Measurements from ENCODE around the gene EME2. TPM values are rescaled to one million over a fixed set of nuclear protein-coding genes. Genes with fewer than 3 reads are reported as not detected.

Gene EME2
- total RNA-seq, 2 donors from 2014 or later: 34.8 to 55.0 TPM

DNA sequence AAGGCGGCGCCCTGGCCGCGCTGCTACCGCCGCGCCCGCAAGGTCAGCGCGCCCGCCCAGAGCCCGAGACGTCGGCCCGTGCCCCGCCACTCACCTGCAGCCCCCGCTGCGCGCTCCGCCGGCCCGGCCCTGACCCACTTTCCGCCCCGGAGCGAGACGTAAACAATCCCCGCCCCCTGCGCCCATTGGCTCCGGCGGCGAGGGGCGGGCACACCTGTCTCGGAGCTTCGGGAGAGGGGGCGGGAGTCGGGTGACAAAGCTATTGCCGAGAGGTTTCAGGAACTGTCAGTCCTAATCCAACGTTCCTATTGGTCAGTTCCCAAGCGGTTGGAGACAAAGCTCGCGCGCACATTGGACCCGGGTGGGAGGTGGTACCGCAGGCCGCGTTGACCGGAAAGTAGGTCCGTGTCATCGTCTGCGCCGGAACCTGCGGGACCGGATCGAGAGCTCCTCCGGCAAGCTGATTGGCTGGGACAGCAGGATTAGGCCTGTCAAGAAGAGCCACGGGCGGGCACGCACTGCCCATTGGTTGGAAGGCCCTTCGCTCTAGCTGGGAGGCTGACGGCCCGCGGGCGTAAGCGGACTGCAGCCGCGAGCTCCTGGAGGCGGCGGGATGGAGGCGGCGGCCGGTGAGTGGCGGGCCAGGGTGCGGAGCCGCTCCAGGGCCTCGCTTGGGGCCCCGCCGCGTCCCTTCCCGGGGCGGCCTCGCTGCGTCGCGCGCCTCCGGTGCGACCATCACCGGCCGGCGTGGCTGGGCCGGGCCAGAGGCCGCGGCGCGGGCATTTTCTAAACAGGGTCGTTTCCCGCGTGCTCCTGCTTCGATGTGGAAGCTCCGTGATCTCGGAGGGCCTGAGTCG lies 10.0 kb downstream of the EME2 start, which contains the start of the genes NUBP2 and SPSB3:
Gene NUBP2, plus strand, starts transcription at position 553 of the 857 bp plus-strand sequence. Its CDS starts 61 bp downstream, at position 614.
Gene SPSB3, minus strand, starts transcription at position 164 of the 857 bp plus-strand sequence. CDS start 1,088 bp downstream, outside the sequence.
- peak; percentile 100 for DNase-seq (ENCODE audit: low spot score)
- peak within 1 kb of the TSS; percentile 94 for H3K4me3 Mint-ChIP-seq
- ATAC-seq: peak; percentile 94 to 95

GRCh38 chr16:1784977-1785845 lies 12.6 kb downstream of the EME2 start:
- Mint-ChIP-seq H3K27ac (no peak overlapping the region), H3K27me3 (no peaks in the 10 kb centered on the region), H3K4me1 (ENCODE audit: low read depth in 2 of 2) (peaks cover 14 to 16% of the 10 kb centered on the region in 2 donors), H3K4me3 (peak overlapping the region; percentile 47), H3K9me3 (no peaks in the 10 kb centered on the region), H3K36me3 (no peaks in the 10 kb centered on the region)
- ATAC-seq: no peak
- DNase-seq (ENCODE audit: low spot score): no peak

More for the DNA sequence above, 10.0 kb downstream of the EME2 start, which contains the start of the genes NUBP2 and SPSB3:
- Mint-ChIP-seq H3K27me3 (no peaks in the 10 kb centered on the region), H3K9me3 (no peaks in the 10 kb centered on the region), H3K36me3 (no peaks in the 10 kb centered on the region), H3K4me1 (ENCODE audit: low read depth in 2 of 2) (peaks cover 14 to 15% of the 10 kb centered on the region in 2 donors), H3K27ac (peak within 1 kb of the TSS; percentile 62 to 69)

DNA sequence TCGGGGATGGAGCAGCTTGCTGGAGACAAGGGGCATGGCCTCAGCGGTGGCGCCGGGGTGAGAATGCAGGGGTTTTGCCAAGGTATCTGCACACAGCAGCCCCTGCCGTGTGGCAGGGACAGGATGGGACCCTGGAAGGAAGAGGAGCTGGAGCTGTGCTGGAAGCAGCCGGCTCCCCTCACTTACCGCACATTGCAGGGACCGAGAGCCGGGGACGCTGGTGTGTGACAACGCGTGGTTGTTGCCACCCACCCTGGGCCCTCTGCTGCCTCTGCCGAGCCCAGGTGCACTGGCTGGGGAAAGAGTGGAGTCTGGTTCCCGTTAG lies 13.2 kb downstream of the EME2 start:
- no peak overlapping the region for H3K27ac Mint-ChIP-seq
- H3K36me3 Mint-ChIP-seq: no peaks in the 10 kb centered on the region
- H3K9me3 Mint-ChIP-seq: no peaks in the 10 kb centered on the region
- no peaks in the 10 kb centered on the region for H3K27me3 Mint-ChIP-seq
- no peak overlapping the region for H3K4me3 Mint-ChIP-seq
- H3K4me1 Mint-ChIP-seq (ENCODE audit: low read depth in 2 of 2): peaks cover 14 to 16% of the 10 kb centered on the region in 2 donors
- no peak for ATAC-seq
- no peak for DNase-seq (ENCODE audit: low spot score)

DNA sequence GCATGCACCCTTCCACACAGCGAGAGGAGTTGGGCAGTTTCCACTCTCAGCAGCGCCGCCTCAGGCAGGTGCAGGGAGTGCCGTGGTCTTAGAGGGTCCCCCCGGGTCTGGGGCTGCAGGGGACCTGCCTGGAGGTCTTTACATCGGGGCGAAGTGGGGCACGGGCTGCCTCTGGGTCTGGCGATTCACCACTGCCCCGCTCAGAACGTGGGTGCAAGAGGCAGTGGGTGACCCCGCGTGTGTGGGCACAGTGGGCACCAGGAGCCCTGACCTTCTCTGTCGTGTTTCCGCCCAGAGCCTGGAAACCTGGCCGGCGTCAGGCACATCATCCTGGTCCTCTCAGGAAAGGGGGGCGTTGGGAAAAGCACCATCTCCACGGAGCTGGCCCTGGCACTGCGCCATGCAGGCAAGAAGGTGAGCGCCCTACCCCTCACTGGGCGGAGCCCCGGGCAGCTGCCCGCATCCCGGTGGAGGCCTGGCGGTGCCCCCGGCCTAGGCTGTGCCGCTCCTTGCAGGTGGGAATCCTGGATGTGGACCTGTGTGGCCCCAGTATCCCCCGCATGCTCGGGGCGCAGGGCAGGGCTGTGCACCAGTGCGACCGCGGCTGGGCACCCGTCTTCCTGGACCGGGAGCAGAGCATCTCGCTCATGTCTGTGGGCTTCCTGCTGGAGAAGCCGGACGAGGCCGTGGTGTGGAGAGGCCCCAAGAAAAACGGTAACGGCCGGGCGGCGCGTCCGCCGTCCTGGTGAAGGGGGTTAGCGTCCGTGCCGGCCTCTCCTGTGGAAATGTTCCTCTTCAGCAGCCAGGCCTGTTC lies 13.8 kb downstream of the EME2 start:
- no peak overlapping the region for H3K4me3 Mint-ChIP-seq
- no peaks in the 10 kb centered on the region for H3K36me3 Mint-ChIP-seq
- H3K27ac Mint-ChIP-seq: no peak overlapping the region
- ATAC-seq (no peak), DNase-seq (ENCODE audit: low spot score) (peak; percentile 55)
- H3K27me3 Mint-ChIP-seq: no peaks in the 10 kb centered on the region
- H3K4me1 Mint-ChIP-seq (ENCODE audit: low read depth in 2 of 2): peaks cover 9 to 14% of the 10 kb centered on the region in 2 donors
- H3K9me3 Mint-ChIP-seq: no peaks in the 10 kb centered on the region

GRCh38 chr16:1787056-1787321 lies 14.4 kb downstream of the EME2 start:
- Mint-ChIP-seq H3K9me3 (no peaks in the 10 kb centered on the region), H3K27me3 (no peaks in the 10 kb centered on the region), H3K27ac (no peak overlapping the region), H3K36me3 (no peaks in the 10 kb centered on the region), H3K4me1 (ENCODE audit: low read depth in 2 of 2) (peaks cover 4 to 10% of the 10 kb centered on the region in 2 donors), H3K4me3 (no peak overlapping the region)
- ATAC-seq (no peak), DNase-seq (ENCODE audit: low spot score) (no peak)

- no peaks in the 10 kb centered on the region for H3K27me3 Mint-ChIP-seq
- peaks cover 4 to 10% of the 10 kb centered on the region in 2 donors for H3K4me1 Mint-ChIP-seq (ENCODE audit: low read depth in 2 of 2)
- no peak overlapping the region for H3K4me3 Mint-ChIP-seq
- DNase-seq (ENCODE audit: low spot score): no peak
- no peak for ATAC-seq
- no peaks in the 10 kb centered on the region for H3K9me3 Mint-ChIP-seq
- no peak overlapping the region for H3K27ac Mint-ChIP-seq
- no peaks in the 10 kb centered on the region for H3K36me3 Mint-ChIP-seq
Measured at GRCh38 chr16:1787322-1788094, 14.9 kb downstream of the EME2 start.

DNA sequence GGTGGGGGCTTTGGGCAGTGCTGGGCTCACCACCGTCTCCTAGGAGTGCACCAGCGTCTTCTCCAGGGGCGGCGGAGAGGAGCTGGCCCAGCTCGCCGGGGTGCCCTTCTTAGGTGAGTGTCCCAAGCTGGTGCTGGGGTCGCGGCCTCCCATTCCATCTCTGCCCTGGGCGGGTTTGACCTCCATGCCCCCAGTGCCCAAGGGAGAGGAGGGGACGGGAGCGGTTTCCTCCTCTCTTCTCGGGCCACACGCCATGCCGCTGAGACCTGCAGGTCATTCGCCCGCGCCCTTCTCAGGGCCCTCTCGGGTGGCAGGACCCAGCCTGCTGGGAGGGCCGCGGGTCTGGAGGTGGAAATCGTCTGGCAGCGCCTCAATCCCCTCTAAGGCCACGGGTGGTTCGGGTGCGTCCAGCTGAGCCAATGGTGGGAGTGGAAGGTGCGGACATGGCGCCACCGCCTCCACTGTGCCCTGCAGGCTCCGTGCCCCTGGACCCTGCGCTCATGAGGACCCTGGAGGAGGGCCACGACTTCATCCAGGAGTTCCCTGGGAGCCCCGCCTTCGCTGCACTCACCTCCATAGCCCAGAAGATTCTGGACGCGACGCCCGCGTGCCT lies 15.6 kb downstream of the EME2 start:
- H3K36me3 Mint-ChIP-seq: no peaks in the 10 kb centered on the region
- ATAC-seq (no peak), DNase-seq (ENCODE audit: low spot score) (no peak)
- no peak overlapping the region for H3K27ac Mint-ChIP-seq
- no peaks in the 10 kb centered on the region for H3K27me3 Mint-ChIP-seq
- no peaks in the 10 kb centered on the region for H3K9me3 Mint-ChIP-seq
- peaks cover 2 to 10% of the 10 kb centered on the region in 2 donors for H3K4me1 Mint-ChIP-seq (ENCODE audit: low read depth in 2 of 2)
- H3K4me3 Mint-ChIP-seq: no peak overlapping the region

- Mint-ChIP-seq H3K36me3 (no peaks in the 10 kb centered on the region), H3K27me3 (no peaks in the 10 kb centered on the region), H3K9me3 (no peaks in the 10 kb centered on the region), H3K4me1 (ENCODE audit: low read depth in 2 of 2) (peaks cover 0 to 10% of the 10 kb centered on the region in 2 donors), H3K27ac (no peak overlapping the region), H3K4me3 (no peak overlapping the region)
- no peak for DNase-seq (ENCODE audit: low spot score)
- no peak for ATAC-seq
Measured at GRCh38 chr16:1788708-1789100, 16.1 kb downstream of the EME2 start.

GRCh38 chr16:1789643-1790045 lies 17.0 kb downstream of the EME2 start:
- DNase-seq (ENCODE audit: low spot score) (peak; percentile 28), ATAC-seq (no peak)
- Mint-ChIP-seq H3K27me3 (no peaks in the 10 kb centered on the region), H3K4me1 (ENCODE audit: low read depth in 2 of 2) (peaks cover 0 to 10% of the 10 kb centered on the region in 2 donors), H3K27ac (no peak overlapping the region), H3K9me3 (no peaks in the 10 kb centered on the region), H3K36me3 (no peaks in the 10 kb centered on the region), H3K4me3 (no peak overlapping the region)

DNA sequence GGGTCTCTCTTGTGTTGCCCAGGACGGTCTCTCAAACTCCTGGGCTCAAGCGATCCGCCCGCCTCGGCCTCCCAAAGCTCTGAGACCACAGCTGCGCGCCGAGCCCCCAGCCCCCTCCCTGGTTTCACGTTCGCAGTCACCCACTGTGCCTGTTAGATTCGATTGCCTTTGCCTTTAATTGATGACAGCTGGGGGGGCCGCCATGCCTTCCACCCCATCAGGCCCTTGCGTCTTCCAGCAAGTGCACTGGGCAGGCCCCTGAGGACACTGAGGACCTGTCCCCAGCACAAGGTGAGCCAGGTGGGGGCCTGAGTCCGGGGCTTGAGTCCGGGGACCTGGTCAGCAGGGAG lies 17.6 kb downstream of the EME2 start:
- peak; percentile 44 for DNase-seq (ENCODE audit: low spot score)
- H3K9me3 Mint-ChIP-seq: no peaks in the 10 kb centered on the region
- no peak for ATAC-seq
- no peaks in the 10 kb centered on the region for H3K27me3 Mint-ChIP-seq
- no peak overlapping the region for H3K4me3 Mint-ChIP-seq
- peaks cover 0 to 7% of the 10 kb centered on the region in 2 donors for H3K4me1 Mint-ChIP-seq (ENCODE audit: low read depth in 2 of 2)
- H3K27ac Mint-ChIP-seq: no peak overlapping the region
- no peaks in the 10 kb centered on the region for H3K36me3 Mint-ChIP-seq

DNA sequence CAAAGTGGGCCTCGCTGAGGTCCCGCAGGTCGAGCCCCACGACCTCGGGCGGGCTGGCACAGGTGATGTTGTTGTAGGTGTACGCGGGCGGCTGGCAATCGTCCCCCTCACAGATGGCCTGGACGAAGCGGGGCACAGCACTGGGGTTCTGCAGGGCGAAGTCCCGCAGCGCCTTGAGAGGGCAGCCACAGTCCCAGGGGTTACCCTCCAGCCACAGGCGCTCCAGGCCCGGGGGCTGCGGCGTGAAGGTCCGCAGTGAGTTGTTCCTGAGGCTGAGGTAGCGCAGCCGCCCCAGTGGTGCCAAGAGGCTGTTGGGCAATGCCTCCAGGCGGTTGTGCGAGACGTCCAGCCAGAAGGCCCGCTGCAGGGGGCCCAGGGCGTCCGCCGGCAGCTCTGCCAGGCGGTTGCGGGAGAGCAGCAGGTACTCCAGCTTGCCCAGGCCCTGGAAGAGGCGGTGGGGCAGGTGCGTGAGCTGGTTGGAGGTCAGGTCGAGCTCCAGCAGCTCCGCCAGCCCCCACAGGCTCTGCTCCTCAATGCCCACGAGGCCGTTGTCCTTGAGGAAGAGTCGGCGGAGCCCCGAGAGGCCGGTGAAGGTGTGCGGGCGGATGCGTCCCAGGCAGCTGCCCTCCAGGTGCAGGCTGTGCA lies 18.1 kb downstream of the EME2 start:
- DNase-seq (ENCODE audit: low spot score) (peak; percentile 57), ATAC-seq (no peak)
- H3K36me3 Mint-ChIP-seq: no peaks in the 10 kb centered on the region
- H3K4me3 Mint-ChIP-seq: no peak overlapping the region
- H3K27me3 Mint-ChIP-seq: no peaks in the 10 kb centered on the region
- no peaks in the 10 kb centered on the region for H3K9me3 Mint-ChIP-seq
- no peak overlapping the region for H3K27ac Mint-ChIP-seq
- peaks cover 0 to 4% of the 10 kb centered on the region in 2 donors for H3K4me1 Mint-ChIP-seq (ENCODE audit: low read depth in 2 of 2)

GRCh38 chr16:1791256-1791942 lies 18.8 kb downstream of the EME2 start:
- Mint-ChIP-seq H3K36me3 (no peaks in the 10 kb centered on the region), H3K4me1 (ENCODE audit: low read depth in 2 of 2) (peaks cover 0 to 4% of the 10 kb centered on the region in 2 donors), H3K27ac (no peak overlapping the region), H3K27me3 (no peaks in the 10 kb centered on the region), H3K9me3 (no peaks in the 10 kb centered on the region), H3K4me3 (no peak overlapping the region)
- ATAC-seq: no peak
- peak; percentile 59 for DNase-seq (ENCODE audit: low spot score)
